Melanocyte of skin (primary cell): ENCODE data around the gene SLFN11. TPM values are rescaled to one million over a fixed set of nuclear protein-coding genes. Genes with fewer than 3 reads are reported as not detected.

Source experiments
- small RNA-seq, 2 donors: library from RNA; depleted of rRNA; stranded (forward); fragments of <200 nt; gene quantifications; one replicate each; pipeline ENCODE3, GENCODE V24; 2012
- total RNA-seq, 2 donors: library from RNA; depleted of rRNA; stranded (reverse); fragments of >200 nt; gene quantifications; 2 replicates each; pipeline ENCODE4 v1.2.3, GENCODE V29; 2012

The SLFN11 gene, protein sequence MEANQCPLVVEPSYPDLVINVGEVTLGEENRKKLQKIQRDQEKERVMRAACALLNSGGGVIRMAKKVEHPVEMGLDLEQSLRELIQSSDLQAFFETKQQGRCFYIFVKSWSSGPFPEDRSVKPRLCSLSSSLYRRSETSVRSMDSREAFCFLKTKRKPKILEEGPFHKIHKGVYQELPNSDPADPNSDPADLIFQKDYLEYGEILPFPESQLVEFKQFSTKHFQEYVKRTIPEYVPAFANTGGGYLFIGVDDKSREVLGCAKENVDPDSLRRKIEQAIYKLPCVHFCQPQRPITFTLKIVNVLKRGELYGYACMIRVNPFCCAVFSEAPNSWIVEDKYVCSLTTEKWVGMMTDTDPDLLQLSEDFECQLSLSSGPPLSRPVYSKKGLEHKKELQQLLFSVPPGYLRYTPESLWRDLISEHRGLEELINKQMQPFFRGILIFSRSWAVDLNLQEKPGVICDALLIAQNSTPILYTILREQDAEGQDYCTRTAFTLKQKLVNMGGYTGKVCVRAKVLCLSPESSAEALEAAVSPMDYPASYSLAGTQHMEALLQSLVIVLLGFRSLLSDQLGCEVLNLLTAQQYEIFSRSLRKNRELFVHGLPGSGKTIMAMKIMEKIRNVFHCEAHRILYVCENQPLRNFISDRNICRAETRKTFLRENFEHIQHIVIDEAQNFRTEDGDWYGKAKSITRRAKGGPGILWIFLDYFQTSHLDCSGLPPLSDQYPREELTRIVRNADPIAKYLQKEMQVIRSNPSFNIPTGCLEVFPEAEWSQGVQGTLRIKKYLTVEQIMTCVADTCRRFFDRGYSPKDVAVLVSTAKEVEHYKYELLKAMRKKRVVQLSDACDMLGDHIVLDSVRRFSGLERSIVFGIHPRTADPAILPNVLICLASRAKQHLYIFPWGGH
- 10 to 100 TPM; 25.1 to 51.3 TPM for total RNA-seq

DNA sequence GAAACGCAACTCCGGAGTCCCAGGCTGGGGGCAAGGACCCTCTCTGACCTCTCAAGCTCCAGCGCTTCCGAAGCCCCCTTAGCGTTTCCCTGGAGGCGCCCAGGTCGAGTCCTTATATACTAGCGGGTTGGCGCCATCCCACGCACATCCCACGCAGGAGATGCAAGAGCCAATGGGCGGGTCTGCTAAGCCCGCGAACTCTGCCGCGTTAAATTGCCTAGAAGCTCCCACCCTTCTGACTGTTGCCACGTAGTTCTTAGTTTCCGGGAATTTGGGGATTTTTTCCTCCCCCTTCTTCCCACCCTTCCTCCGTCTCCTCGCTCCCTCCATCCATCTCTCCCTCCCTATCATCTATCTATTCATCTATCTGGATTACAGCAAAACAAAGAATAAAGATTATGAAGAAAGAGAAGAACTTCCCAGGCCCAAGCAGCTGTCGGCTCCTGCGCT, at the start of gene SLFN11:
Gene SLFN11 (minus strand): TSS at position 88 of the 450 bp plus-strand sequence. CDS start 9,814 bp downstream, outside the sequence.

Small RNA genes within 50 kb of the gene (small RNA-seq; reads per million reads assigned to genes)
- gene AC060766.3 (0 to 0.06 reads per million in 2 donors), gene AC060766.5 (0 to 0.12 reads per million in 2 donors)

Other genes with a start within 250 kb of the SLFN11 start
- gene NLE1, start 231.3 kb downstream of the SLFN11 start, total RNA-seq: 10 to 100 TPM in 1 of 2 donors, 1 to 10 TPM in 1; 10.0 to 20.0 TPM
- not detected for gene UNC45B, start 225.8 kb downstream of the SLFN11 start, total RNA-seq
- not detected for gene SLC35G3, start 179.2 kb downstream of the SLFN11 start, total RNA-seq
- gene SLFN5, start 130.5 kb downstream of the SLFN11 start, total RNA-seq: 100 to 1,000 TPM in 1 of 2 donors, 10 to 100 TPM in 1; 61.9 to 125 TPM
- gene SLFN12, start 58.9 kb upstream of the SLFN11 start, total RNA-seq: 10 to 100 TPM; 17.6 to 29.0 TPM
- gene SLFN13, start 75.1 kb upstream of the SLFN11 start, total RNA-seq: 1 to 10 TPM in 1 of 2 donors, under 1 TPM in 1; 0.69 to 5.3 TPM
- gene SLFN12L, start 164.1 kb upstream of the SLFN11 start, total RNA-seq: under 1 TPM in 1 of 2 donors, not detected in 1; 1.00 TPM
- gene SLFN14, start 187.2 kb upstream of the SLFN11 start, total RNA-seq: not detected
- gene PEX12, start 204.9 kb upstream of the SLFN11 start, total RNA-seq: 1 to 10 TPM; 2.7 to 4.8 TPM
- 10 to 100 TPM; 65.0 to 66.3 TPM for gene AP2B1, start 213.7 kb upstream of the SLFN11 start, total RNA-seq